ENCODE results near the gene FAM3D. TPM values are rescaled to one million over a fixed set of nuclear protein-coding genes. Genes with fewer than 3 reads are reported as not detected.

The FAM3D gene
- total RNA-seq, 2 donors from 2014 or later, result 4.7 to 11.6 TPM

DNA sequence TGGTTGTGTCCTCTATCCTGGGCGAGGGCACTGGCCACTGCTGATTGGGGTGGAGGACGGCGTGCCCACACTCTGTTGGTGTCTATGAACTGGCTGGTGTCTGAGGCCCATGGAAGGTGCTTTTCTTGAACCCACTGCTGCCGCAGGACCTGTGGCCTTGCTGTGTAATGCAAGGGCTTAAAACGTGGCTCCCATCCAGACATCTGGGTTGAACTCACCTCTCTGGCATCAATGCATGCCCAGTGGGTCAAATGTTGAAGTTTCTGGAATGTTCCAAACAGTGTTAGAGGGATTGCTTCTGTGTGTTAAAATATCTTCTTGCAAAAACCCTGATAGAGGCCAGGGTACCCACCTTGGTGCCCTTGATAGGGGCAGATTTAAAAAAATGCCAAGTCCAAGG, 42.6 kb downstream of the FAM3D start:
- intact Hi-C loops (cut with DNase I), result loop anchor here (10.0 kb wide), 1 partner anchor 189 kb away; the partner anchor contains the start of gene PDHB

DNA sequence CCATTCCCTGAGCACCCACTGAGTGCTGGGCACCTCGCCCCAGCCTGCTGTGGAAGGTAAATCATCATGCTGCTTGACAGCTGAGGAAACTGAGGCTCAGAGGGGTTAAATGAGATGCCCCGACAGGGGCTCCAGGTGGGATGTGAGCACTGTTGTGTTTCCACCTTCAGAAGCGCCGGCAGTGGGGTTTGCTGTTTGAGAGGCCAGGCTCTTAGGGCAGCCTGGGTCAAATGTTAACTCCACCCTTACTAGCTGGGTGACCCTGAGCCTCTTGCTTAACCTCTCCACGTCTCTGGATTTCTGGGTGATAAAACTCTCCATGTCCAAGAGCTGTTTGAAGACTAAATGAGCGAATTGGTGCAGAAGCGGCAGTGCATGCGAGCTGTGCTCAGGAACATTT, 43.1 kb downstream of the FAM3D start:
- peaks cover 17% of the 10 kb centered on the region for H3K4me1 ChIP-seq (replicated peaks)
- no peak overlapping the region for H3K4me3 ChIP-seq
- intact Hi-C loops (cut with DNase I), result loop anchor here (10.0 kb wide), 1 partner anchor 189 kb away; the partner anchor contains the start of gene PDHB
- TF ChIP-seq POLR2A (IDR thresholded peaks at IDR 0.05) (no peak), POLR2AphosphoS5 (IDR thresholded peaks at IDR 0.05) (no peak)
- TF ChIP-seq, protein P1, sequence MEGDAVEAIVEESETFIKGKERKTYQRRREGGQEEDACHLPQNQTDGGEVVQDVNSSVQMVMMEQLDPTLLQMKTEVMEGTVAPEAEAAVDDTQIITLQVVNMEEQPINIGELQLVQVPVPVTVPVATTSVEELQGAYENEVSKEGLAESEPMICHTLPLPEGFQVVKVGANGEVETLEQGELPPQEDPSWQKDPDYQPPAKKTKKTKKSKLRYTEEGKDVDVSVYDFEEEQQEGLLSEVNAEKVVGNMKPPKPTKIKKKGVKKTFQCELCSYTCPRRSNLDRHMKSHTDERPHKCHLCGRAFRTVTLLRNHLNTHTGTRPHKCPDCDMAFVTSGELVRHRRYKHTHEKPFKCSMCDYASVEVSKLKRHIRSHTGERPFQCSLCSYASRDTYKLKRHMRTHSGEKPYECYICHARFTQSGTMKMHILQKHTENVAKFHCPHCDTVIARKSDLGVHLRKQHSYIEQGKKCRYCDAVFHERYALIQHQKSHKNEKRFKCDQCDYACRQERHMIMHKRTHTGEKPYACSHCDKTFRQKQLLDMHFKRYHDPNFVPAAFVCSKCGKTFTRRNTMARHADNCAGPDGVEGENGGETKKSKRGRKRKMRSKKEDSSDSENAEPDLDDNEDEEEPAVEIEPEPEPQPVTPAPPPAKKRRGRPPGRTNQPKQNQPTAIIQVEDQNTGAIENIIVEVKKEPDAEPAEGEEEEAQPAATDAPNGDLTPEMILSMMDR (IDR thresholded peaks at IDR 0.05), result no peak
- no peaks in the 10 kb centered on the region for H3K36me3 ChIP-seq
- no peaks in the 10 kb centered on the region for H3K9me3 ChIP-seq
- no peaks in the 10 kb centered on the region for H3K27me3 ChIP-seq (replicated peaks; ENCODE audit: insufficient read depth)
- WGBS, result 75% methylated on average over 8 of the region's 8 CpGs
- DNase-seq (ENCODE audit: low spot score), result no peak
- H3K27ac ChIP-seq, result no peak overlapping the region

More for the DNA sequence above, 42.6 kb downstream of the FAM3D start:
- peaks cover 22% of the 10 kb centered on the region for H3K4me1 ChIP-seq (replicated peaks)
- H3K27ac ChIP-seq, result no peak overlapping the region
- H3K9me3 ChIP-seq, result no peaks in the 10 kb centered on the region
- TF ChIP-seq POLR2A (IDR thresholded peaks at IDR 0.05), result no peak
- TF ChIP-seq, protein P1 (IDR thresholded peaks at IDR 0.05), result no peak
- TF ChIP-seq POLR2AphosphoS5 (IDR thresholded peaks at IDR 0.05), result no peak
- no peaks in the 10 kb centered on the region for H3K27me3 ChIP-seq (replicated peaks; ENCODE audit: insufficient read depth)
- WGBS, result 90% methylated on average over 5 of the region's 5 CpGs
- no peak overlapping the region for H3K4me3 ChIP-seq
- no peaks in the 10 kb centered on the region for H3K36me3 ChIP-seq
- no peak for DNase-seq (ENCODE audit: low spot score)

DNA sequence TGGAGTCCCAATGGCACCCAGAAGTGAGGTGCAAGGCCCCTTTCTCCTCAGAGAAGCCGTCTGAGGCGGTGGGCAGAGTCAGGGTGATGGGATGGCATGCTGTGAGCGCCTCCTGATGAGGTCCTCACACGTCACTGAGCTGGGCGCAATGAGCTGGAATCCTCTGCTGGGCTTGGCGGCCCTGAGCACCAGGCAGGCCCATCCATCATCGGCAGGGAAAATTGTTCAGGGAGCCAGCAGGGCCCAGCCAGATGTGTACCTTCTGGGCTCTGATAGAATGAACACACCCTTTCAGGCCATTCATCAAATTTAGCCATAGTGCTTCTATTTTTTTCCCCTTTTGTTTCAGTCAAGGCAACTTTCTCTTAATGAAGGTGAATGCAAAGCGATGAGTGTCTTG, 43.7 kb downstream of the FAM3D start:
- H3K27me3 ChIP-seq (replicated peaks; ENCODE audit: insufficient read depth), result no peaks in the 10 kb centered on the region
- DNase-seq (ENCODE audit: low spot score), result no peak
- TF ChIP-seq POLR2AphosphoS5 (IDR thresholded peaks at IDR 0.05) (no peak), POLR2A (IDR thresholded peaks at IDR 0.05) (no peak)
- TF ChIP-seq, protein P1 (IDR thresholded peaks at IDR 0.05), result no peak
- no peaks in the 10 kb centered on the region for H3K9me3 ChIP-seq
- H3K4me3 ChIP-seq, result no peak overlapping the region
- H3K36me3 ChIP-seq, result no peaks in the 10 kb centered on the region
- intact Hi-C loops (cut with DNase I), result loop anchor here (10.0 kb wide), 1 partner anchor 188 kb away; the partner anchor contains the start of gene PDHB
- peaks cover 11% of the 10 kb centered on the region for H3K4me1 ChIP-seq (replicated peaks)
- 94% methylated on average over 8 of the region's 8 CpGs for WGBS
- no peak overlapping the region for H3K27ac ChIP-seq

DNA sequence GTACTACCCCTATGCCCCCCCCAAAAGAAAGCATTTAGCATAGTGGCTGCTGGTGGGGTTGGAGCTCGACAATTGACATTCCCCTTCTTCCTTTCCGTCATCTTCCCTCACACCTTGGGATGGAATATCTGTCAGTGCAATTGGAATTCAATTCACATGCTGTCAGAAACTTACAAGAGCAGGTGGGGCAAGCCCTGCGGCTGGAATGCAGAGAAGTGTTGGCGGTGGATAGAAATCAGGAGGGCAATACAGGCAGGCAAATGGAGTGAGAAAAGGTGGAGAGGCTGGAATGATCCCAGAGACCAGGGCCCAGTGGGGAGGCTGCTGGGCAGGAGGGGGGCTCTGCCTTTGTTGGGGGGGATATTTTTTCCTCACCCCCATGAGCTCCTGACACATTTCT, 44.1 kb downstream of the FAM3D start:
- H3K4me1 ChIP-seq (replicated peaks), result peaks cover 7% of the 10 kb centered on the region
- TF ChIP-seq POLR2A (IDR thresholded peaks at IDR 0.05), result no peak
- TF ChIP-seq, protein P1 (IDR thresholded peaks at IDR 0.05), result no peak
- TF ChIP-seq POLR2AphosphoS5 (IDR thresholded peaks at IDR 0.05), result no peak
- WGBS, result 74% methylated on average over 4 of the region's 4 CpGs
- H3K27me3 ChIP-seq (replicated peaks; ENCODE audit: insufficient read depth), result no peaks in the 10 kb centered on the region
- no peak overlapping the region for H3K27ac ChIP-seq
- H3K9me3 ChIP-seq, result no peaks in the 10 kb centered on the region
- H3K36me3 ChIP-seq, result no peaks in the 10 kb centered on the region
- no peak overlapping the region for H3K4me3 ChIP-seq
- intact Hi-C loops (cut with DNase I), result loop anchor here (10.0 kb wide), 1 partner anchor 188 kb away; the partner anchor contains the start of gene PDHB
- DNase-seq (ENCODE audit: low spot score), result no peak
